HL-60 (cell line): ENCODE data around the gene LMOD1.
"Not testable (repeated sequence)": the region's sequence is repeated elsewhere in the genome, so short reads cannot be mapped to it uniquely, and the experiment has no call there.

Source experiments
- DNase-seq, 2 experiments: peaks; one replicate each; pipeline ENCODE4 v3.0.0-alpha.2; 2010 to 2020; ENCODE audit warnings: low read depth in 1 of 2, low spot score in 1 of 2
- H3K27ac ChIP-seq: fragments of 250-450 bp; sonication (Bioruptor Pico); replicated peaks from 2 replicates; pipeline ENCODE4 v1.5.1; 2020; ENCODE audit warnings: mild to moderate bottlenecking, moderate library complexity
- H3K27me3 ChIP-seq: fragments of 250-450 bp; sonication (Bioruptor Pico); 2 replicates; pipeline ENCODE4 v1.5.1; 2021; ENCODE audit warnings: mild to moderate bottlenecking, moderate library complexity; ENCODE audit not compliant: insufficient read depth, poor library complexity, severe bottlenecking
- H3K4me3 ChIP-seq: replicated peaks from 2 replicates; pipeline ENCODE4 v1.5.1; 2011; ENCODE audit warnings: mild to moderate bottlenecking, control low read depth, low read length; ENCODE audit not compliant: insufficient read depth
- GABPA ChIP-seq: IDR thresholded peaks from 2 replicates; pipeline ENCODE4 v1.6.1; 2012; ENCODE audit warnings: low read depth
- POLR2AphosphoS5 ChIP-seq: IDR thresholded peaks from 2 replicates; pipeline ENCODE4 v1.6.1; 2012; ENCODE audit warnings: low read depth
- SPI1 ChIP-seq: IDR thresholded peaks from 2 replicates; pipeline ENCODE4 v1.6.1; 2012; ENCODE audit warnings: low read depth, mild to moderate bottlenecking, borderline replicate concordance
- TF ChIP-seq, protein P1 (sequence below): IDR thresholded peaks from 2 replicates; pipeline ENCODE4 v1.6.1; 2012; ENCODE audit warnings: low read depth; ENCODE audit not compliant: insufficient replicate concordance
- TF ChIP-seq, protein P2 (sequence below): IDR thresholded peaks from one replicate; pipeline ENCODE4 v1.5.1; 2011; ENCODE audit warnings: low read length, control low read depth, inconsistent platforms; ENCODE audit not compliant: insufficient read depth

The LMOD1 gene

DNA sequence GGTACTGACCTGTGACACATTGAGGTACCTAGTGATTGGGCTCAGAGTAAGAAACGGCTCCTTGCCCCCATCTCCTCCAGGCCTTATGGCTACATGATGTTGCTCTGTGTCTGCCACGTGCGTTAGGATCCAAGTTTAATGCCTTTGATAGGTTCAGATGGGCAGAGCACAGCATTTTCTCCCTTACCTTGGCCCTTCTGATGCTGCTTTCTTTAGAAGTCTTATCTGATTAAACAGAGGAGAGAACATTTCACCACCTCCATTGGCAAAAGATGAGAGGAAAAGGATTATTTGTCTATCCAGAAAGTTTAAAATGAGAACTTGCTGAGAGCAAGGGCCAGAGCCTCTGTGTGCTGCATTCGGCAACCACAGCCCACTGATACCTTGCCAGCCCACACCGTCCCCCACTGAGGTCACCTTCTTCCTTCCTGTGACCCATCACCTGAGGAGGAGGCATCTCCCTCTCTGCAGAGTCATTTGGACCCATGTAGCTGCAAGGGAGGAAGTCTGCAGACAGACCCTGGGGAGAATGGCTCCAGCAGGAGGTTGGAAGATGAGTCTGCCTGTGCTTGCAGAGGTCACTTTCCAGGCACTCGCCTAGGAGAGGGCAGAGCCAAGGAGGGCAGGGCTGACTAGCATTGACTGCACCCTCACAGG is 41.0 kb downstream of the LMOD1 start:
- H3K27ac ChIP-seq, result no peak overlapping the region
- DNase-seq, result no peak
- H3K4me3 ChIP-seq, result no peak overlapping the region
- TF ChIP-seq SPI1, result no peak
- TF ChIP-seq GABPA, result no peak
- no peak for TF ChIP-seq POLR2AphosphoS5
- TF ChIP-seq, protein P1, sequence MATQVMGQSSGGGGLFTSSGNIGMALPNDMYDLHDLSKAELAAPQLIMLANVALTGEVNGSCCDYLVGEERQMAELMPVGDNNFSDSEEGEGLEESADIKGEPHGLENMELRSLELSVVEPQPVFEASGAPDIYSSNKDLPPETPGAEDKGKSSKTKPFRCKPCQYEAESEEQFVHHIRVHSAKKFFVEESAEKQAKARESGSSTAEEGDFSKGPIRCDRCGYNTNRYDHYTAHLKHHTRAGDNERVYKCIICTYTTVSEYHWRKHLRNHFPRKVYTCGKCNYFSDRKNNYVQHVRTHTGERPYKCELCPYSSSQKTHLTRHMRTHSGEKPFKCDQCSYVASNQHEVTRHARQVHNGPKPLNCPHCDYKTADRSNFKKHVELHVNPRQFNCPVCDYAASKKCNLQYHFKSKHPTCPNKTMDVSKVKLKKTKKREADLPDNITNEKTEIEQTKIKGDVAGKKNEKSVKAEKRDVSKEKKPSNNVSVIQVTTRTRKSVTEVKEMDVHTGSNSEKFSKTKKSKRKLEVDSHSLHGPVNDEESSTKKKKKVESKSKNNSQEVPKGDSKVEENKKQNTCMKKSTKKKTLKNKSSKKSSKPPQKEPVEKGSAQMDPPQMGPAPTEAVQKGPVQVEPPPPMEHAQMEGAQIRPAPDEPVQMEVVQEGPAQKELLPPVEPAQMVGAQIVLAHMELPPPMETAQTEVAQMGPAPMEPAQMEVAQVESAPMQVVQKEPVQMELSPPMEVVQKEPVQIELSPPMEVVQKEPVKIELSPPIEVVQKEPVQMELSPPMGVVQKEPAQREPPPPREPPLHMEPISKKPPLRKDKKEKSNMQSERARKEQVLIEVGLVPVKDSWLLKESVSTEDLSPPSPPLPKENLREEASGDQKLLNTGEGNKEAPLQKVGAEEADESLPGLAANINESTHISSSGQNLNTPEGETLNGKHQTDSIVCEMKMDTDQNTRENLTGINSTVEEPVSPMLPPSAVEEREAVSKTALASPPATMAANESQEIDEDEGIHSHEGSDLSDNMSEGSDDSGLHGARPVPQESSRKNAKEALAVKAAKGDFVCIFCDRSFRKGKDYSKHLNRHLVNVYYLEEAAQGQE, result no peak
- TF ChIP-seq, protein P2, sequence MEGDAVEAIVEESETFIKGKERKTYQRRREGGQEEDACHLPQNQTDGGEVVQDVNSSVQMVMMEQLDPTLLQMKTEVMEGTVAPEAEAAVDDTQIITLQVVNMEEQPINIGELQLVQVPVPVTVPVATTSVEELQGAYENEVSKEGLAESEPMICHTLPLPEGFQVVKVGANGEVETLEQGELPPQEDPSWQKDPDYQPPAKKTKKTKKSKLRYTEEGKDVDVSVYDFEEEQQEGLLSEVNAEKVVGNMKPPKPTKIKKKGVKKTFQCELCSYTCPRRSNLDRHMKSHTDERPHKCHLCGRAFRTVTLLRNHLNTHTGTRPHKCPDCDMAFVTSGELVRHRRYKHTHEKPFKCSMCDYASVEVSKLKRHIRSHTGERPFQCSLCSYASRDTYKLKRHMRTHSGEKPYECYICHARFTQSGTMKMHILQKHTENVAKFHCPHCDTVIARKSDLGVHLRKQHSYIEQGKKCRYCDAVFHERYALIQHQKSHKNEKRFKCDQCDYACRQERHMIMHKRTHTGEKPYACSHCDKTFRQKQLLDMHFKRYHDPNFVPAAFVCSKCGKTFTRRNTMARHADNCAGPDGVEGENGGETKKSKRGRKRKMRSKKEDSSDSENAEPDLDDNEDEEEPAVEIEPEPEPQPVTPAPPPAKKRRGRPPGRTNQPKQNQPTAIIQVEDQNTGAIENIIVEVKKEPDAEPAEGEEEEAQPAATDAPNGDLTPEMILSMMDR, result no peak
- no peaks in the 10 kb centered on the region for H3K27me3 ChIP-seq

DNA sequence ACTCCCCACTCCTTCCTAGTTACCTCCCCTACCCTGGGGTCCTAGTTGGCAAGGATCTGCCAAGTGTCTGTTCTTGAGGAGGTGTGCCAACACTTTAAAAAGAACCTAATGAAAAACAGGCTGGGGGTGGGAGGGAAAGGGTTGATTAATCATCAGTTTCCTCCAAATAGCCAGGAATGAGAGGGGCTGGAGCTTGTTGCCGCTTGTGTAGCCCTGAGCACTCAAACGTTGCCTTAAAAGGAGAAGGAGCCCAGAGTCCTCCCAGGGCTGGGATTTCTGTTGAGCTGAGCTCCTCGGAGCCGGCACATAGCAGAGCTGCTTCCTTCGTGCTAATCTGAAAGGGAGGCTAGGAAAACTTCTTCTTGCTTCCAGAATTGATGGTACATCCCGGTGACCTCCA is 41.8 kb downstream of the LMOD1 start:
- Histone ChIP-seq H3K4me3 (no peak overlapping the region), H3K27ac (no peak overlapping the region), H3K27me3 (no peaks in the 10 kb centered on the region)
- TF ChIP-seq, protein P2, result no peak
- TF ChIP-seq POLR2AphosphoS5, result no peak
- TF ChIP-seq GABPA, result no peak
- DNase-seq, result no peak

DNA sequence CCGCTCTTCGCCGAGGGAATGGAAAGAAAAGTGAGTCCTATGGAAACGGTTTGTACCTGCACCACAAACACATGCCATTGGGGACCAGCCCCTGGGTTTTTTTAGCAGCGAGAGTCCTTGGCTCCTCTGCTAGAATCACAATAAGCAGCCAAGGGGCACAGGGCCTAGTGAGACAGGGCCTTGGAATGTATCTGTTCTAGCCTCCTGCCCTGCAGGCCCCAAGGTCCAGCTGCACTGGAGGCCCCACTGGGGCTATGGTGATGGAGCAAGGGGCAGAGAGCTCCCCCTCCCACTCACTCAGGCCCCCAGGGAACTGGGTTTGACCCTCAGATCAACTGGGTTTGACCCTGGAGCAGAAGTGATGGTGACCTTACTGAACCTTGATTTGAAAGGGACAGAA is 43.2 kb downstream of the LMOD1 start:
- Histone ChIP-seq H3K4me3 (no peak overlapping the region), H3K27ac (no peak overlapping the region), H3K27me3 (no peaks in the 10 kb centered on the region)
- no peak for DNase-seq
- TF ChIP-seq POLR2AphosphoS5, result no peak
- no peak for TF ChIP-seq GABPA
- TF ChIP-seq, protein P1, result no peak

DNA sequence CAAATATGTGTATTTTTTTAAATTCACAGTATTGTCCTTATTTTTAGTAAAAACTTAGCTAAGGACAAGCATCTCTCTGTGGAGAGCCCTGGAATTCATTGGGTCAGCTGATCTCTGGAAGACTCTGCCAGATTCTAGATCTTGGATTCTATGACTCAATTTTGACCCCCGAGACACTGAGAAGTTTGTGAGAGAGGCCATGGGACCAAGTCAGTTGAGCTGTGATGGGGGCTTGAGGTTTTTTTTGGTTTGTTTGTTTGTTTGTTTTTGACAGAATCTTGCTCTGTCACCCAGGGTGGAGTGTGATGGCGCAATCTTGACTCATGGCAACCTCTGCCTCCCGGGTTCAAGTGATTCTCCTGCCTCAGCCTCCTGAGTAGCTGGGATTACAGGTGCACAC is 44.1 kb downstream of the LMOD1 start:
- H3K27ac ChIP-seq, result no peak overlapping the region
- no peak overlapping the region for H3K4me3 ChIP-seq
- TF ChIP-seq GABPA (no peak), POLR2AphosphoS5 (no peak), SPI1 (no peak)
- TF ChIP-seq, protein P2, result no peak
- TF ChIP-seq, protein P1, result no peak
- DNase-seq, result no peak
- no peaks in the 10 kb centered on the region for H3K27me3 ChIP-seq

DNA sequence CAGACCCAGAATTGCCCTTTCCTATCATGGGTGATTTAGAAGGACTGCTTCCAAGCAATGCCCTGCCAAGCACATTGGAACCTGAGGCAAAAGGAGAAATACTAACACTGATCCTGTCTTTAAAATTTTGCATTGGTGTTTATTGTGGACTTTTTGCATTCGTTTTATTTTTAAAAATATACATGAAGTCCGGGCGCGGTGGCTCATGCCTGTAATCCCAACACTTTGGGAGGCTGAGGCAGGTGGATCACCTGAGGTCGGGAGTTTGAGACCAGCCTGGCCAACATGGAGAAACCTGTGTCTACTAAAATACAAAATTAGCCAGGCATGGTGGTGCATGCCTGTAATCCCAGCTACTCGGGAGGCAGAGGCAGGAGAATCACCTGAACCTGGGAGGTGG is 45.3 kb downstream of the LMOD1 start:
- DNase-seq, H3K27ac ChIP-seq, H3K4me3 ChIP-seq, H3K27me3 ChIP-seq: not testable (repeated sequence)
